CD4-positive, alpha-beta T cell treated with Interleukin-12 subunit alpha and Interleukin-12 subunit beta, for 1 hour (primary cell): ENCODE results near the gene PIK3AP1.
"Not testable (repeated sequence)": the region's sequence is repeated elsewhere in the genome, so short reads cannot be mapped to it uniquely, and the experiment has no call there.

Experiments used
- DNase-seq: peaks from one replicate; pipeline ENCODE4 v3.0.0-alpha.2; 2020

Gene PIK3AP1

DNA sequence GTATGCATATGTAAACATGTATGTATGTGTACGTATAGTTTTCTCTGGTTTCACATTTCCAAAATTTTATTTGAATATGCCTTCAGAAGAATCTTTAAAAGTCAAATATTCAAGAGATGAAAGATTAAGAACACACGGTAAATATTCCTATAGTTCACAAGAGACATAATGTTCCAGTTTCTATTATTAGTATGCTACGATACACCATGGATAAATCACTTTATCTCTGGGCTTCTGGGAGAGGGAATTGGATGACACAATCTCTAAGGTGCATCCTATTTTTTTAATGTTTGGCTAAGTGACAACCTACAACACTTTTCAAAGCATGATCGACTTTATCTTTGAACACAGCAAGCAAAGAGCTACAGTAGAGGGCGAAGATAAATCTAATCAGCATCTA is 147.3 kb downstream of the PIK3AP1 start:
- no peak for DNase-seq

DNA sequence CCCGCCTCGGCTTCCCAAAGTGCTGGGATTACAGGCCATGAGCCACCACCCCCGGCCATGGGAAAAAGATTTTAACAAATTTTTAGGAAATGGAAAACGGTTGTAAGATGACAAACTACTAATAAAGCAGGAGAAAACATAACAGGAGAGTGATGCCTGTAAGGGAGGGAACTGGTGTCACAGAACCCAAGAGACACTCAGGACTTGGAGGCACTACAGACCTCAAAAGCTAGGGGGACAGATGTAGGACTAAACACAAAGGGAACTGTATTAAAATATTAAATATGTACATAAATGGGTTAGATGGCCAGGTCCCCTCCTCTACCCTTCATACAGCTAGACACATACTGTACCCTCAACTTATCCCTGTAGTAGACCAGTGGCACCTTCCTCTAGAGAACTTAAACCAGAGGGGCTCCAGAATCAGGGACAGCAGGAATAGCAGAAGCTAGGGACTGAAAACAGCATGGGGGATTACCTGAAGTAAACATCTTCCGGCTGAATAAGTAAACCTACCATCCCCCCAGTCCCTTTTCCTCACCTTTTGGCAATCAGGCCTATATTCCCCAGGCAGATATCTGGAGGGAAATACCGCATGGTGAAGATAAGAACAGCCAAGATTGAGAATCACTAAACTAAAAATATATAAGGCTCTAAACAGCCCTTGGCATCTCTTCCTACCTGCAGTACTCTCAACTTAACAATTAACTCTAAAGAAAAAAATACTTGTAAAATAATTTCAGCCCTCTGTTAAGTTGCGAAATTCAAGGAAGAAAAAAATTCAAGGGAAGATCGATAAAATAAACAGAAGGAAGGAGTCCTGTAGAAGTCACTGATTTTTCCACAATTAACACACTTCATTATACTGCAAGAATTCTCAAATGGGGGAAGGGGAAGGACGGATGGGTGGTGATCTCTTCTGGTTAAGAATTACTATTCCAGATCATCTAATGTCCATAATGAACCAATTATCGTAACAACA is 149.0 kb downstream of the PIK3AP1 start:
- DNase-seq: no peak

DNA sequence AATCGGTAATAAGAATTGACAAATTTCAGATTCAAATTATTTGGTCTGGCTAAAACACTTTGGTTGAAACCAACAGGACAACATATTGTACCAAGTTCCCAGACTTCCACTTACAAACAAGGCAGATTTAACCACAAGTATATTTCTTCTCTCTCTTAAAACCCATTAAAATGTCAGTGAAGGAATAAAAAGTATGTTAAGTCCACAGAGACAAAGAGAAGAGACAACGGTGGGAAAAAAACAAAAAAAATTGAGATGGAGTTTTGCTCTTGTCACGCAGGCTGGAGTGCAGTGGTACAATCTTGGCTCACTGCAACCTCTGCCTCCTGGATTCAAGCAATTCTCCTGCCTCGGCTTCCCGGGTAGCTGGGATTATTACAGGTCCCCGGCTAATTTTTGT is 149.8 kb downstream of the PIK3AP1 start:
- no peak for DNase-seq

DNA sequence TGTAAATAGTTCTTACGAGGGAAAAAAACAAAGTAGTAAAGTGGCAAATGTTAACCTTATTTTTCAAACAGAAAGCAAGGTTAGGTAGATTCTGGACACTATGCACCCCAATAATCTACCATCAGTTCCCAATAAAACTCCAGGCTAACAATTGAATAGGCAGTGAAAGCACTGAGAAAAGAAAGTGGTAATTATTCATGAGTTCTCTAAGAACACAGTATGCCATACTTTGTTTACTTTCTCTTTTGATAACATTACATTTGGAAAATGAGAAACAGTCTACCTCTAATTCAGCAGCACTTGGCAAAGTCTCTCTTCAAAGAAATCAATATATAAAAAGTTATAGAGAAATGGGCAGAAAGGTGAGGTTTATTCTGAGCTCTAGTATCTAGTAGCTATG is 151.9 kb downstream of the PIK3AP1 start:
- no peak for DNase-seq

DNA sequence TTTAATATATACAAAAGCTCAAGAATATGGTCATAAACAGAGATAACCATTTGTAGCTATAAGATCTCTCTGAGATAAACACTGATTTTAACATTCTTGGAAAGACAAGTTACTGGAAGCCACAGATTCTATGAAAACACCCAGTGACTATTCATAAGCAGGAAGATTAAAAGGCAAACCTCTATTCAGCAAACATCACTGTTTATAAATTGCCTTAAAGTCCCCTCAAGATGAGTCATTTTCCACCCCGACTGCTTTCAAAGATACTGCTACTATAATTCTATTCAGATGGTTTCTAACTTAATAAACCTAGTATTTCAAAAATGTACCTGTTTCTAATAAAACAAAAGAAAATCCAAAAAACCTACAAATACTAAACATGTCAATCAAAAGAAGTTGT is 154.5 kb downstream of the PIK3AP1 start:
- no peak for DNase-seq

DNA sequence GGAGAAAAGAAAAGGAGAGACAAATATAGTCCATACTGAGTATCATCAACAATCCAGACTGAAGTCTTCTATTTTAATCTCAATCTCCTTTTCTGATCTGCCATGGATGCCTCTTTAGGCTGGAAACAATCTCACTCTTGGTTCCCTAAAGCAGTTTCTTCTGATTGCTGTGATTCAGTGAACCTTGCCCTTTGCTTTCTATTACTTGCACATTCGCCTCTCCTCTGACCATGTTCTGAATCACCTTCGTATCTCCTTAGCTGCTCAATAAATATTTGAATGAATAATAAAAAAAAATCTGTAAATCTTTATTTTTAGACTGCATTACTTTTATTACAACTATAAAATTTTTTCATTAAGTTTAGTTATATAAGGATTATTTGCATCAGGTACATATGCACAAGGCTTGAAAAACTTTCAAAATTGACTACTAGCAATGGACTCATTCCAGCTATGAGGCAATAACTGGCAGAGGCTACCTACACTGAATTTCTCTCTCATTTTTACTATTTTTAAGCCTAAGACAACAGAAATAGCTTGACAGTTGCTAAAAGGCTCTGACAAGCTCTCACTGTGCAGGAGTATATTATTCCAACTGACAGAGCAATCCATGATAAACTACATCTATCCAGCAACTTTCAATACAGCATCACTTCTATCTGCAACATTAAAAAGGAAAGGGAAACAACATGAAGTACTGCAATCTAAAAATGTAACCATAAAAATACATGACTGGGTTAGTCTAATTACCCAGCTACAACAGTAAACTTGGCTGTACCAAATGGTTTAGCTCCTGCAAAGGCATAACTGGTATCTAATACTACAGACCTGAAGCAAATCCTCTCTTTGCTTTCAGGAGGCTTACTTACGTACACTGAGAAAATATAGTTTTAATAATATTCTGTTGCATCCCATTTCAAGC is 159.1 kb downstream of the PIK3AP1 start:
- no peak for DNase-seq

DNA sequence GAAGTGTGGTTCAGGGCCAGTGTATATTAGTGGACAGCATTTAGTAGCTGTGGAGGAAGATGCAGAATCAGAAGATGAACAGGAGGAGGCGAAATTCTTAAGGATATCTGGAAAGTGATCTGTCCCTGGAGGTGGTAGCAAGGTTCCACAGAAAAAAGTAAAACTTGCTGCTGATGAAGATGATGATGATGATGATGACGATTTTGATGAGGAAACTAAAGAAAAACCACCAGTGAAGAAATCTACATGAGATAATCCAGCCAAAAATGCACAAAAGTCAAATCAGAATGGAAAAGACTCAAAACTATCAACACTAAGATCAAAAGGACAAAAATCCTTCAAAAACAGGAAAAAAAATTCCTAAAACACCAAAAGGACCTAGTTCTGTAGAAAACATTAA is 159.8 kb downstream of the PIK3AP1 start:
- DNase-seq: no peak

DNA sequence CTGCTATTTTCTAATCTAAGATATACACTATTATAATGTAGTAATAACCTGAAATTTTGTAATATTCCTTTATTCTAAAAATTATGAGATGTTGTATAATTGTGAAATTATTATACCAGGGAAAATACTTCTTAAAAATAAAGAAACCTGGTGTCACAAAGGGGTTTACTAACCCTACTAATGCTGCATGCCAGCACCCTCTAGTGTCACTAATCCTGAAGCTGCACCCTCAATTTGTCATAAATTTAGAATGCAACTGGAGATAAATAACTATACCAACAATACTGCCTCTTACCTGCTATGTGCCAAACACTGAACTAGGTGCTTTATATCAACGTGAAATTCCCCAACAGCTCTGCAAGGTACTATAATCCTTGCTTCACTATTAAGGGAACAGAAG is 164.3 kb downstream of the PIK3AP1 start:
- DNase-seq: peak; percentile 5

DNA sequence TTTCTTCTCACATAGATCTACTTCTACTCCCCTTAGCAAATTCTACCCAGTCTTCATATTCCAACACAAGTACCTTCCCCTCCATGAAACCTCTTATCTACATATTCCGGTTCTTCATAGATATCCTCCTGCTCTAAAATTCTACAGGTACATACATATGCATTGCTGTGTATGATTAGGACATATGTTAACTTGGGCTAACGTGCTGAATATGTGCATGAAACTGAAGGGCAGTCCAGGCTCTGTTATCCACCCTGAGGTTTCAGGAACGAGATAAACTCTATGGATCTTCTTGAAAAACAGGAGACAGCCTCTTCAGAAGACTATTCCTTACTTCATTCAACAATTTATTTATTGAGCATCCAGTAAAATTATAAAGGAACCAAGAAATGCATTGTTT is 165.0 kb downstream of the PIK3AP1 start:
- DNase-seq: no peak

DNA sequence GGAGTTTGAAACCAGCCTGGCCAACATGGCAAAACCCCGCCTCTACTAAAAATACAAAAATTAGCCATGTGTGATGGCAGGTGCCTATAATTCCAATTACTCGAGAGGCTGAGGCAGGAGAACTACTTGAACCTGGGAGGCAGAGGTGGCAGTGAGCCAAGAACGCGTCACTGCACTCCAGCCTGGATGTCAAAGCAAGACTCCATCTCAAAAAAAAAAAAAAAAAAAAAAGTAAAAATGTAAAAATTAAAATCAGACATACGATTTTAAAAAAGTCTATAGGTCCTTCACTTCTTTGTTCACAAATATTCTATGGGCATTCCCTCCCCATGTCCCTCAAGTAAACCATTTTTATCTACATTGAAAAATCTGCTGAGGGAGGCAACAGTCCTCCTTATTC is 171.7 kb downstream of the PIK3AP1 start:
- no peak for DNase-seq

DNA sequence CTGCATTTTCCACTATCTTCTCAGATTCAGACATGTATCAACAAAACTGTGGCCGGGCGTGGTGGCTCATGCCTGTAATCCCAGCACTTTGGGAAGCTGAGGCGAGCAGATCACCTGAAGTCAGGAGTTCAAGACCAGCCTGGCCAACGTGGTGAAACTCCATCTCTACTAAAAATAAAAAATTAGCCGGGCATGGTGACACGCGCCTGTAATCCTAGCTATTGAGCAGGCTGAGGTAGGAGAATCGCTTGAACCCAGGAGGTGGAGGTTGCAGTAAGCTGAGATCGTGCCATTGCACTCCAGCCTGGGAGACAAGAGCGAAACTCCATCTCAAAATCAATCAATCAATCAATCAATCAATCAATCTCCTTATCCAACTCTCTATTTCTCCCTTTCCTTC is 174.8 kb downstream of the PIK3AP1 start:
- not testable (repeated sequence) for DNase-seq
